Liver (tissue), 3 donors: ENCODE results near the gene UMPS.

Source experiments
- RAD21 ChIP-seq, 2 donors: IDR thresholded peaks; 2 replicates each; pipeline ENCODE4 v1.6.1; 2016; ENCODE audit warnings: antibody characterized with exemption in 2 of 2, mild to moderate bottlenecking in 2 of 2
- TF ChIP-seq, protein P1 (sequence below): fragments of 150-350 bp; IDR thresholded peaks from 2 replicates; pipeline ENCODE4 v1.5.1; 2017; ENCODE audit warnings: improper control_type of control experiment, low read depth, low read length; ENCODE audit not compliant: missing input control
- donor health status: healthy.
- donor health status: healthy.

DNA sequence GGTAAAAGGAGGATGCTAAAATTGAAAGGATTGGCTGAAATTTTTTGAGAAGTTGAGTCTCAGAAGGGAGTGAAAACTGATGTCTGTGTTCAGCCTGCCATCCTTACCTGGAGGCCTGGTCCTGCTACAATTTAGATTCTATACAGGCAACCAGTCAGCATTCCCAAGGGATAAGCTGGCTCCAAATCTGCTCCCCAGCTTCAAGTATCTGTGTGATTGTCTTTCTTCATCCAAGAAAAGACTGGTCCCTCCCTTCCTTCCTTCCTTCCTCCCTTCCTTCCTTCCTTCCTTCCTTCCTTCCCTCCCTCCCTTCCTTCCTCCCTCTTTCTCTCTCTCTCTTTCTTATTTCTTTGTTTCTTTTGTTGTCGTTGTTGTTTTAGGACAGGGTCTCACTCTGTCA lies 24.7 kb upstream of the UMPS start:
- no peak for TF ChIP-seq RAD21 (IDR thresholded peaks at IDR 0.05)
- TF ChIP-seq, protein P1, sequence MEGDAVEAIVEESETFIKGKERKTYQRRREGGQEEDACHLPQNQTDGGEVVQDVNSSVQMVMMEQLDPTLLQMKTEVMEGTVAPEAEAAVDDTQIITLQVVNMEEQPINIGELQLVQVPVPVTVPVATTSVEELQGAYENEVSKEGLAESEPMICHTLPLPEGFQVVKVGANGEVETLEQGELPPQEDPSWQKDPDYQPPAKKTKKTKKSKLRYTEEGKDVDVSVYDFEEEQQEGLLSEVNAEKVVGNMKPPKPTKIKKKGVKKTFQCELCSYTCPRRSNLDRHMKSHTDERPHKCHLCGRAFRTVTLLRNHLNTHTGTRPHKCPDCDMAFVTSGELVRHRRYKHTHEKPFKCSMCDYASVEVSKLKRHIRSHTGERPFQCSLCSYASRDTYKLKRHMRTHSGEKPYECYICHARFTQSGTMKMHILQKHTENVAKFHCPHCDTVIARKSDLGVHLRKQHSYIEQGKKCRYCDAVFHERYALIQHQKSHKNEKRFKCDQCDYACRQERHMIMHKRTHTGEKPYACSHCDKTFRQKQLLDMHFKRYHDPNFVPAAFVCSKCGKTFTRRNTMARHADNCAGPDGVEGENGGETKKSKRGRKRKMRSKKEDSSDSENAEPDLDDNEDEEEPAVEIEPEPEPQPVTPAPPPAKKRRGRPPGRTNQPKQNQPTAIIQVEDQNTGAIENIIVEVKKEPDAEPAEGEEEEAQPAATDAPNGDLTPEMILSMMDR: no peak
